Activated CD8-positive, alpha-beta memory T cell treated with anti-CD3 and anti-CD28 coated beads, Interleukin-2, amount 50 U/mL, for 24 hours (primary cell): Measurements from ENCODE around the gene KRABD2.
"Not testable (repeated sequence)": the region's sequence is repeated elsewhere in the genome, so short reads cannot be mapped to it uniquely, and the experiment has no call there.

Source experiments
- DNase-seq: peaks from one replicate; pipeline ENCODE4 v3.0.0-alpha.2; 2020; ENCODE audit errors: extremely low read depth

KRABD2 gene

GRCh38 chr17:8360751-8361150, 15.8 kb downstream of the KRABD2 start:
- no peak for DNase-seq

DNA sequence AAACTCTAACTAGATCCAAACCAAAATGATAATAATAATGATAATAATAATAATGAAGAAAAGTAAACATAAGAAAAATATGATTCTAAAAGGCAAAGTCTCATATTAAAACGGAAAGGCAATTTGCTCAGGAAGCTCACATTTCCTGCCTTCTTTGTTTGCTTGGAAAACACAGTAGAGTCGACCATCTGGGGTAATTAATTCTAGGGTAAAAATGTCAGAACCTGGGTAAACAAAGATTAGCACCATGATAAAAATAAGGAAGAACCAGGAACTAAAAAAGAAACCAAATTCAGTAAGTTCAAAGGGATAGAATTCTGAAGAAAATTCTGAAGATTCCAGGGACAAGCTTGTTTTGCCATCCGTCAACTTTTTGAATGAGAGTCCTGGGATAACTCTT, 16.2 kb downstream of the KRABD2 start:
- no peak for DNase-seq

GRCh38 chr17:8359769-8360168, 16.7 kb downstream of the KRABD2 start:
- no peak for DNase-seq

DNA sequence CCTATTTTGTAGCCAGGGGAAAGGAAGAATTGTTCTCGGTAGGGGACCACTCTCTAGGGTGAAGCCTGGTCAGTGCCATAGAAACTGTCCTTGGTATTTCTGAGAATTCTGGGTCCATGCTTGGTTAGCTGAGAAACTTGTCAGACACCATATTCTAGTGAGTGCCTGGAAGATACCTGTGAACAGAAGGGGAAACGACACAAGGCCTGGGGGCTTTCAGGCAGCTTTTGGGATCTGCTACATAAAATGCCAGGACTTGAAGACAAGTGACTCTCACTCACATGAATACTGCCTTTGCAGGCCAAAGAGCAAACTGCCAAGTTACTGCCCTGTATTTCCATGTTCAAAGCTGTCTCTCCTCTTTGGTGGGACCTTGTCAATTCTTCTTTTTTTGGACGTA, 18.6 kb downstream of the KRABD2 start:
- no peak for DNase-seq

DNA sequence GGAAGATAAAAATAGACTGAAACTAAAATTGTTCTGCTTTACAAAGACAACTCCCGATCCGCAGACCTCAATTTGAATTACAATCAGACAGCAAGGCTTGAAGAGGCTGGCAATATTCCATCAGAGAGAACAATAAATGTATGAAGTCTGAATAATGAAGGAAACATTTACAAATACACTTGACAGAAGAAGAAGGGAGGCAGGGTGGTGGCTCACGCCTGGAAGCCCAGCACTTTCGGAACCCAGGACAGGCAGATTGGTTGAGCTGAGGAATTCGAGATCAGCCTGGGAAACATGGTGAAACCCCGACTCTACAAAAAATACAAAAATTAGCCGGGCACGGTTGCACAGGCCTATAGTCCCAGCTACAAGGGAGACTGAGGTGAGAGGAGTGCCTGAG, 22.3 kb downstream of the KRABD2 start:
- DNase-seq = no peak

- no peak for DNase-seq
Measured at GRCh38 chr17:8353736-8354135, 22.8 kb downstream of the KRABD2 start.

GRCh38 chr17:8350339-8350738, 26.2 kb downstream of the KRABD2 start:
- DNase-seq = no peak

DNA sequence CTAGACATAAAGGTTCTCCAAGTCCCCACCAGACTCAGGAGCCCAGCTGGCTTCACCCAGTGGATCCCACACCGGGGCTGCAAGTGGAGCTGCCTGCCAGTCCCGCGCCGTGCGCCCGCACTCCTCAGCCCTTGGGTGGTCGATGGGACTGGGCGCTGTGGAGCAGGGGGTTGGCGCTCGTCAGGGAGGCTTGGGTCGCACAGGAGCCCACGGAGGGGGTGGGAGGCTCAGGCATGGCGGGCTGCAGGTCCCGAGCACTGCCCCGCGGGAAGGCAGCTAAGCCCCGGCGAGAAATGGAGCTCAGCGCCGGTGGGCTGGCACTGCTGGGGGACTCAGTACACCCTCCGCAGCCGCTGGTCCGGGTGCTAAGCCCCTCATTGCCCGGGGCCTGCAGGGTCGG, 29.5 kb downstream of the KRABD2 start:
- DNase-seq = not testable (repeated sequence)

GRCh38 chr17:8345951-8346665, 30.4 kb downstream of the KRABD2 start:
- DNase-seq = no peak

DNA sequence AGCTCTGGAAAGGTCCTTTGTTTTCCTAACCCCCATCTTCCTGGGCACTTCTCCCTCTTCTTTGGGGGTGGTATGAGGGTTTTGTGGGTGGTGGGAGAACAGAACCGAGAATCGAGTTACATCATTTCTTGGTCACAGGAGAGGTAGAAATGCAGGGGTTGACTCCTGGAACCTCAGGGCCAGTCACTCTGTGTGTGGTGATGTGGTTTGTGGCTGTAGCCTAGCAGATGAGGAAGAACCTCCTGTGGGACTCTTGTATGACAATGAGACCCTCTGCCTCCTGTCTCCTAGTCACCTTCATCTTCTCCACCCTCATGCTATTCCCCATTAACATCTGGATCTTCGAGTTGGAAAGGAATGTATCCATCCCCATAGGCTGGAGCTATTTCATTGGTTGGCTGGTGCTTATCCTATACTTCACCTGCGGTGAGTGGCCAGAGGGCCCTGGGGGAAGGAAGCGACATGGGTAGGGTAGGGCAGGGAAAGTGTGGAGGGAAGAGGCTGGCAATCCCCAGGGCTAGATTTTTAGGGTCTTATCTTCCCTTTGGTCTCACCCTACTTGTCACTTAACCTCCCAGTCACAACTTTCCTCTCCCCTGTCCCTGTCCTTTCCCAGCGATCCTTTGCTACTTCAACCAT, 31.3 kb downstream of the KRABD2 start:
- no peak for DNase-seq

DNA sequence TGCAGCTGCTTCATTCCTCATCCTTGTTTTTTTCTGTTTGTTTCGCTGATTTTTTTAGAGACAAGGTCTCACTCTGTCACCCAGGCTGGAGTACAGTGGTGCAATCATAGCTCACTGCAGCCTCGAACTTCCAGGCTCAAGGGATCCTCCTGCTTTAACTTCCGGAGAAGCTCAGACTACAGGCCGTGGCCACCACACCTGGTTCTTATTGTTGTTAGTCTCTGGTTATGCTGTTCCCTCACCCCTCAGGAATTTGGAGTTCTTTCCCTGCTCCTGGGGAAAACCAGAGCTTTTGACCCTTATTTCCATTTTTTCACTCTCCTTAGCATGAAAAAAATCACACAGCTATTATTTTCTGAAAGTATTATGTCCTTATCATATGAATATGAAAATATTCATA, 35.0 kb downstream of the KRABD2 start:
- DNase-seq = no peak

DNA sequence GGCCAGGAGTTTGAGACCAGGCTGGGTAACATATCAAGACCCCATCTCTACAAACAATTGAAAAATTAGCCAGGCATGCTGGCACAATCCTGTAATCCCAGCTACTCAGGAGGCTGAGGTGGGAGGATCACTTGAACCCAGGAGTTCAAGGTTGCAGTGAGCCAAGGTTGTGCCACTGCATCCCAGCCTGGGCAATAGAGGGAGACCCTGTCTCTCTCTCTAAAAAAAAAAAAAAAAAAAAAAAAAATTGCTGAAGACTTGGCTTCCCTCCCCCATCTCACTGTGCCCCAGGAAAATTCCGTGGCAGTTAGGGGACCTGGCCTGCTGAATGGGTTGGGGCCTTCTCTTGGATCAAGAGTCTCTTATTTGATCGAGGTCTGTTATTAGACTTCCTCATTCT, 37.0 kb downstream of the KRABD2 start, which contains the start of gene ODF4:
Gene ODF4, plus strand, starts transcription at position 301 of the 400 bp plus-strand sequence. CDS start 212 bp downstream, outside the sequence.
- no peak for DNase-seq

- DNase-seq = no peak
Measured at GRCh38 chr17:8338753-8339140, 37.8 kb downstream of the KRABD2 start.

DNA sequence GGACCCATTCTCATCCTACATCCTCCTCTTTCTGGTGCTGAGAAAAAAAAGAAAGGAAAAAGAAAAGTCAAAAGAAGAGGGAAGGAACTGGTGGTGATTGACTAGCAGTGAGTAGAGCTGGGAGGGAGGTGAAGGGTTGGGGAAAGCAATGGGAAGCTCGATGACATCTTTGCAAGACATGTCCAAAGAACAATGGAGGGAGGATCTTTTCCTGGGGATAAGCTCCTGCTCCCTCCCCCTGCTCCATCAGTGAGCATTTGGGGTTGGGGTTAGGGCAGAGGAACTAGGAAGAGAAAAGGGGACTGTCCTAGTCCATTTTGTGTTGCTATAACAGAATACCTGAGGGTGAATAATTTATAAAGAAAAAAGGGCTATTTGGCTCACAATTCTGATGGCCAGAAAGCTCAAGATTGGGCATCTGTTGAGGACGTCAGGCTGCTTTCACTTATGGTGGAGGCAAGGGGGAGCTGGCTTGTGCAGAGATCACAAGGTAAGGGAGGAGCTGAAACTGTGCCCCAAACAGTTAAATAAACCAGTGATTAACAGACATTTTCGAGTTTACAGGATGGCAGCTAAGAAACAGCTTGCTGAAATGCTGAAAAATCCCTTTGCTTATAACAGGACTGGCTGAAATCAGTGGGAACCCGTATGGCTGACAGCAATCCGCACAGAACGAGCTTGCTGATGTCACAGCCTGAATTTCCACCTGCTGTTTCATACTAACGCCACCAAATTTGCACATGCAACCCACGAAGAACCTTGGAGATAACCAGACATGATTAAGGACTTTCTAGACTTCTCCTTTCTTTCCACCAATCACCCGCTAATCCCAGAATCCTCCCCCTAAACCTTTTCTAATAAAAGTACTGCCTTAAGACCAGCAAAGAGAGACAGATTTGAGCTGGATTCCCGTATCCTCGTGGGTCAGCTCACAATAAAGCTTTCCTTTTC, 38.4 kb downstream of the KRABD2 start:
- DNase-seq = no peak

DNA sequence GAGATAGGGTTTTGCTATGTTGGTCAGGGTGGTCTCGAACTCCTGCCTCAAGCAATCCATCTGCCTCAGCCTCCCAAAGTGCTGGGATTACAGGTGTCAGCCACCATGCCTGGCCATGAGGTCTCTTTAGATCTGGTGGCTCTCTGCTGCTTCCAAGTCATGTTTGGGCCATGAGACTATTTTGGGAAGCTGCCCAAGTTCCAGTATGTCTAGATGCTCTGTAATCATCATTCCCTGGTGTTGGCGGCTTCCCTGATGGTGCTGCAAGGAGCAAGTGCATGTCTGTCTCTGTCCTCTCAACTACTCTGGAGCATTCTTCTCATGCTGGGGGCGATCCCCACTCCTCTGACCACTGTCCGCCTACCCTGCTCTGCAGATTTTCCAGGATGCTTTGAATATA, 43.2 kb downstream of the KRABD2 start:
- no peak for DNase-seq

GRCh38 chr17:8332688-8333087, 43.8 kb downstream of the KRABD2 start:
- DNase-seq = no peak

GRCh38 chr17:8332128-8332527, 44.4 kb downstream of the KRABD2 start:
- DNase-seq = no peak

DNA sequence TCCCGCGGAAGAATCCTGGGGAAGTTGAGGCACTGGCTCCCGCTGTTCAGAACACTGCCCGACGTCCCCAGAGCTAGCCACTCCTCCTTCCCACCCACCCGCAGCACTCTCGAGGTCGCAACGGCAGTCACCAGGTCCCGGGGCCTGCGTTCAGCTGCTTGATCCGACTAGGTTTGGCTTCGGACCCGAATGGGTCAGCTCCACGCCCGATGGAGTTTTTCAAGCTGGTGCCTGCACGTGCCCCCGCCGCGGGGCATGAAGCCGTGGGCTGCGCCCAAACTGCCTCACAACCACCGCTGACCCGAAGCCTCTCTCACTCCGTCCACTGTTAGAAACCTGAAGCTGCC, 49.2 kb downstream of the KRABD2 start:
- no peak for DNase-seq
